ENCODE data around the gene CSNK2A3.
"Not testable (repeated sequence)": the region's sequence is repeated elsewhere in the genome, so short reads cannot be mapped to it uniquely, and the experiment has no call there.

Gene CSNK2A3

GRCh38 chr11:11379661-11380060 is 26.6 kb upstream of the CSNK2A3 start:
- DNase-seq (ENCODE audit: low read depth) = no peak

DNA sequence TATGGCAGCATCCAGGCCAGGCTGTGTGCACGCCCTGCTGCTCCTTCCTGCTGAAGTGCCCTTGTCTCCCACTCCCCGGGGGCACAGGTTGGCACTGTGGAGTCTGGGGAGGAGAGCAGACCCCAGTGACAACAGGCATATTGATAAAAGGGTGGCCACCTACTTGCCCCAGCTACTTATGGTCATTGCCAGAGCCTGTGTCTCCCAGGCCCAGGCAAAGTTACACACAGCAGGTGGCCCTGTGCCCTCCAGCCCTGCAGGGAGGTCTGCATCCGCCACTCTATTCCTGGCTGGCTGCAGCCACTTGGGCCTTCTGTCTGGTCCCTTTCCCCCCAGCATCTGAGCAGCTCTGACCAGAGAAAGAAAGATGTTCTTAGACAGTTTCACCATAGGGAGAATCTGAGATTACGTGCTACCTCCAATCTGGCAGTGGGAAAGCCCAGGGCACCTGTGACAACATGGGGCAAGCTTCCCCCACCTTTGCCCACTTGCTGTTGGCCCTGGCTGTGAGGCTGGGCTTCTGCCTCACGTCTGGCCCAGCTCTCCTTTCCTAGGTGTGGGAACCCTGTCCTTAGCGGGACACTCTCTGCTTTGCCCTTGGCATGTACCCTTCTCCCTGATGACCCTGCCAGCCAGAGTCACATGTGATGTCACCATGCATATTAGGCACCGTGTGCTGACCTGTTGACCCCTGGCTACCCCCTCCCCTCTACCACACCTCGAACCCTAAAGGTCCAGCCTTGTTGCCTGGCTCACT is 25.3 kb upstream of the CSNK2A3 start:
- no peak for DNase-seq (ENCODE audit: low read depth)

DNA sequence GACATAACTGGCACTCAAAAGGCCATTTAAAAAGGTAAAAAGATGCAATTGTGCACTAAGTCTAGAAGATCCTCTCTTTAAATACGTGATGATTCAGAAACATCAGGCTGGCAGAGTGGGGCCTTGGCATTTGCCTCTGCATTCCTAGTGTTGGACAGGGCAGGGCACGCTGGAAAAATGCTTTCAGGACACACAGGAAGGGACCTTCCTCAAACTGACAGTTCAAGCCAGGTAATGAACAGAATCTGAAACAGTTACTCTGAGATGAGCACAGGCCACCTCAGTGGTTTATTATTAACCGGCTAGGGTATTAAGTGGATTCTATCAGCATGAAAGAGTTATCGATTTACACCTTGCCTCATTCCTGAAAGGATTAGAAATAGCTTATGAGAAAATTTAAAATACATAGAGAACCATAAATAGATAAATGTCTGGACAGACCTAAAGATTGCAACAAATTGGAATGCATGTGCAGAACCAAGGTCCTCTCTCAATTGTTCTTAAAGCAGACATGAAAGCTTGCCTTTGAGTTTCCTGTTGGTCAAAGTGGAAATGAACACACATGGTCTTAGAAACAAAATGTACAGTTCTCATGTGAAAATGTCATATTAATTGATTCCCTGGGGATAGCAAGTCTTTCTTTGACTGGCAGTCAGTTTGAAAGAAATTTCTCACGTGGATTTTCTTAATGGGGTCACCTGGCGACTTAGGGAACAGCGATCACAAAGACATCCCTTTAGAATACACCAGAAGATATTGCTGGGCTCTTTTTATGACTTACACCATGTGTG is 21.5 kb upstream of the CSNK2A3 start:
- DNase-seq (ENCODE audit: low read depth) = no peak

- DNase-seq (ENCODE audit: low read depth) = no peak
Measured at GRCh38 chr11:11373934-11374333, 20.9 kb upstream of the CSNK2A3 start.

DNA sequence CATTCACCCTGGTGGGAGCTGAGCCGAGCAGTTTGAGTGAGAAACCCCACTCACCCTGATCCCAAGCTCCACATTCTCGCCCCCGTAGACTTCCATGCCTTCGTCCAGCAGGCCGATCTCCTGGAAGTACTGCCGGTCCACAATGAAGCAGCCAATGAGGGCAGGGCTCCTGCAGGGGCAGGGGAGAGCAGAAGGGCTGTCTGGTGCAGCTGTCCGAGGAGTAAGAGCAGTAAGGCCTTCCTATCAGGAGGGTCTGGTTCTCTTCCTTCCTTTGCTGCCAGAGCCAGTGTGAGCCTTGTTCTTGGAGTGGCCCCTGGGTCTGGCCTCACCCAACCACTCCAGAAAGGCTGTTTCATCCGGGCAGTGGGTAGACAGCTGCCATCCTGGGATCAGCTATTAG is 19.4 kb upstream of the CSNK2A3 start:
- DNase-seq (ENCODE audit: low read depth) = no peak

- DNase-seq (ENCODE audit: low read depth) = no peak
Measured at GRCh38 chr11:11370962-11371303, 17.9 kb upstream of the CSNK2A3 start.

- no peak for DNase-seq (ENCODE audit: low read depth)
Measured at GRCh38 chr11:11370255-11370961, 17.4 kb upstream of the CSNK2A3 start.

DNA sequence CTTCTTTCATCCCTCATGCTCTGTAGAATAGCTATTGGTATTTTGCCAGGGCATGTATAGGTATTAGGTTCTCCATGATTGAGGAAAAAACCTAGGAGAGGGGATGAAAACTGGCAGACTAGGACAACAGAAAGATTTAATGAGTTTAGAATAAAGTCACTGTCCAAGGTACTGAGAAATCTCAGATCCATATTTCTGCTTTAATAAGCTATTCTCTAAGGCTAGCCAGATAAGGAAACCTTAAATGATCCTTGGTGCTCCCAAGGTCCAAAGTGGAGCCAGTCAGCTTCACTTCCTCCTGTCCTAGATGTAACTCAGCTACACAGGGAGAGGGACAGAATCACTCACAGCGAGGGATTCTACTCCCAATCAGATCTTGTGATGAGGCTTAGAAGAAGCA is 13.7 kb upstream of the CSNK2A3 start:
- no peak for DNase-seq (ENCODE audit: low read depth)

DNA sequence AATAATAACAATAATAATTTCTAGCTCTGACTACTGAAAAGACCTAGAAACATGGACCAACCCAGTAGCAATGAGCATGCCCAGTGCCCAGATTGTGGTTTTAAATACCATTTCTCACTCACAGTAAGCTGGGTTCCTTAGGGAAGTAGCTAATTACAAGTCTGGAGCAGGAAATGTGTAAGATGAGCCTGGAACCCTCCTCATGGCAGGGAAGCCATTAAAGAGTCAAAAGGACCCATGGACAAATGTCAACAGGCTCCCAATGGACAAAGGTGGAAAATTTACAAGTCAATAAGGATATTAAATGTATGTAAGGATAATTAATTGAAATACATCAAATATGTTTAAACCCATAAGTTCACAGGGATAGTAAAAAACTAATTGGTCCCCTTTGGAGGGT is 10.6 kb upstream of the CSNK2A3 start:
- DNase-seq (ENCODE audit: low read depth) = no peak

DNA sequence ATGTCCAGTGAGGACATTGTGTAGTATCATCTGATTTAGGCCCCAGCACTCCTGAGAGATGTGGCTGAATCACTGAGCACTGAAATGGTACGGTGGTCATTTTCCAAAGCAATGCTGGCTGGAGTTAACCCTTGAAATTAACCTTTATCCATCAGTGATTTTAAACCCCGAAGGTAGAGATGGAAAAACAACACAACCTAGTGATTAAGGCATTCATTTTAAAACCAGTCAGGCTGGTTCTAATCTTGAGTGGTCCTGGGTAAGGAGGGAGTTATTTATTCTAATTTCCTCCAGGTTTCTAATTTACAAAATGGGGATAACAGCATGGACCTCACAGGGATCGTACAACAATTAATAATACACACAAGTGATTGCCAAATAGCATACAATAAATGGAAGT is 6.6 kb upstream of the CSNK2A3 start:
- no peak for DNase-seq (ENCODE audit: low read depth)

DNA sequence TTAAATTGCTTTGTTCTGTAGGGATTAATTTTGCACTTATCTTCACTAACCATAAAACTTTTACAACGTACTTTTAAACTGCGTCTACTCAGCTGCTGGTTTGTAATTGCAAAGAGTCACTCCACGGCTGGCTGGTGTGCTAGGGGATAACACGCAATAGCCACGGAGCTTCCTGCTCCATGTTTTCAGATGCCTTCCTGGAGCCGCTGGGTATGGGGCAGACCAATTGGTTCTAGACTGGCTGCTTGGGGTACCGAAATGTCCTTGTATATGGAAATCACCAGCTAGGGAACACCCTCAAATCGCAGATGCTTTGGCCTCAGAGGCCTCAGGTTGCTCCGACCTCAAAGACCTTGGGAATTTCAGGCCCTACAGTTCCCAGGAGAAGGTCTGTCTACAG is 3.8 kb upstream of the CSNK2A3 start:
- DNase-seq (ENCODE audit: low read depth) = no peak

GRCh38 chr11:11351851-11352250 is 1.2 kb downstream of the CSNK2A3 start:
- not testable (repeated sequence) for DNase-seq (ENCODE audit: low read depth)

DNA sequence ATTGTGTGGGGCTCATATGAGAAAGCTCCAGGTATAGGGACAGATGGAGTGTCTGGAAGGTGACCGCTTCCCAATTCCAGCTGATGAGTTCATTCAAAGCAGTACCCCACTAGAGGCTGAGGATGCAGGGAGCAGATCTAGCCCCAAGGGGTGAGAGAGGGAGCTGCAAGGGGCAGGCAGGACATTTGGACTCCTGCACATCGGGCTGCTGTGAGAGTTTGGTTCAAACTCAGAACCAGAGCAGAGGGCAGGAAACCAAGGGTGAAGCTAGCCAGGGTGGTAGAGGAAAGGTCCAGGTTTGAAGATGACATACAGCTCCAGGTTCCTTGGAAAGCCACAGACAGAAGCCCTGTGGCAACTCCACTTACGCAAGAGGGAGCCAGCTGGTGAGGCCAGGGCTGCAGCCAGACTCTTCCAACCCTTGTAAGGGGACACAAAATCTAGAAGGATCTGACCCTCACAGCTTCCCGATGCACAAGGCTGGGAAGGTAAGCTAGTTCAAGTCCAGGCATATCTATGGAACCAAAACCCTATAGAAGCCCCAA is 1.9 kb downstream of the CSNK2A3 start:
- no peak for DNase-seq (ENCODE audit: low read depth)

- DNase-seq (ENCODE audit: low read depth) = no peak
Measured at GRCh38 chr11:11349870-11350337, 3.1 kb downstream of the CSNK2A3 start.

DNA sequence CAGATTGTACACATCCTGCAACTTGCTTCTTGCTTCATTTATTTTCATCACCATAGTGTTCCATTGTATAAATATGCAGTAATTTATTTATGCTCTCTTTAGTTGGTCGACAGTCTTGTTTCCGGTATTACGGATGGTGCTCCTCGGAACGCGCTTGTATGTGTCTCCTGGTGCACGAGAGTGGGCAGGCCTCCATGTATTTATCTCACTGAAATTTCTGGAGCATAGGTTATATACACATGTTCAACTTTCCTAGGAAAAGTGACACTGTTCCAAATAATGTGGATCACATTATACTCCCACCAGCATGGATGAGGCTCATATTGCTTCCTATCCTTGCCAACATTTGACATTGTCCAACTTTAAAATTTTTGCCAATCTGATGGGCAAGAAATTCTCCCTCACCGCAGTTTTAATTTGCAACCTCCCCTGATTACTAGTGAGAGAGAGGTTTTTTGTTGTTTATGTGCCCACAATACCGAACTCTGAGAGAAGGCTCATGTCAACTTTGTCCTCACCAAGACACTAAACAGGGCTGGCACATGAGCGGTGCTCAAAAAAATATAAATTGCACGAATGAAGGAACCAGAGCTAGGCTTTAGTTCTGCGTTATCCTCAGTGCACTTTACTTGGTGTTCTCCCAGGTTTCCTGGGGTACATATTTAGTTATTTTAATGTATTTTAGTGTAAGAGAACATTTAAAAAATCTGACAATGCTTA is 3.8 kb downstream of the CSNK2A3 start:
- no peak for DNase-seq (ENCODE audit: low read depth)

- DNase-seq (ENCODE audit: low read depth) = no peak
Measured at GRCh38 chr11:11348303-11348702, 4.7 kb downstream of the CSNK2A3 start.

DNA sequence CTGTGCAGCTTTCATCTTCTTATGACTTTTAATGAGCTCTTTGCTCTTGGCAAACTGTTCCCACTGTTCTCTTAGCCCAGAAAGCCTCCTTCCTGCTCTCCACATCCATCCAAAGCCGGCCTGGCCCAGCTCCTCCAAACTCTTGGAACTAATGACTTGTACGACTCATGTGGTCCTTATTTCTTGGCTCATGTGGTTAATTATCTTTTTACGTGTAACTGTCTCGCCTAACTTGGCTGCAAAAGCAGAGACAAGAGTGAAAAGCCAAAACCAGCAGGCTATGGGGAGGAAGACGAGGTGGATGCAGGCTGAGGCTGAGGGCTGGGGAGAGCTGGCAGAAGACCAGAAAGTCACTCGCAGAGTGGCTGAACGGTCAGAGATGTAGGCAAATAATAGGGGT is 5.5 kb downstream of the CSNK2A3 start:
- no peak for DNase-seq (ENCODE audit: low read depth)

DNA sequence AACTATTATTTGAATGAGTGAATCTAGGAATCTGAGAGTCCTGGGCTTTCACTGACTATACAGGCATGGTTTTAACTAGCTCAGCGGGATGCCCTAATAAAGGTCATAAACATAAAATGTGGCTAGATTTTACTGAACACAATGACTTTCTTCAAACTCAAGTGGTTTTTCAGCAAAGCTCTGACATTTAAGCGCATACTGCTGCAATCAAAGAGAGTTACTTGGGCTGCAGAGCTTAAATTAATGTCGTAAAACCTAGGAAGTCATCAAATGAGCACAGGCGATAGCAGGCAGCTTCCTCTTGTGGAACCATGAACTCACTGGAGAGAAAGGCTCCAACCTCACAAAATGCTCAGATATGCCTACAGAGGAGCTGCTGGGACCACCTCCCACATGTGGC is 6.7 kb downstream of the CSNK2A3 start:
- no peak for DNase-seq (ENCODE audit: low read depth)

DNA sequence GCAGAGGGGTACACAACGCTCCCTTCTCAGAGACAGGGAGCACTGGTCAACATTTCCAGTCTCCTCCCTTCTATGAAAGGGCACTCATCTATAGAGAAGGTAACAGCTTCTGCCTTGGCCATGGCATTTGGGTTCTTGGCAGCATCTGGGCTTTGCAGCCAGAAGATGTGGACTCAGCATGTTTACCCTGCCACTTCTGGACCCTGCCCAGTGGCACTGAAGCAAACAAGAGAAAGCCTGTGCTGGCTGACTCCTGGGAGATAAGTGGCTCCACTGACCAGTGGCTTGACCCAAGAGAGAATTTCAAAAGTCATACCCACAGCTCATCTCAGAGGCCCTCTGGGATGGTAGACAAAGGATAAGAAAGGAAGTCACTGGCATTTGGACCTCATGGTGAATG is 8.0 kb downstream of the CSNK2A3 start:
- no peak for DNase-seq (ENCODE audit: low read depth)

DNA sequence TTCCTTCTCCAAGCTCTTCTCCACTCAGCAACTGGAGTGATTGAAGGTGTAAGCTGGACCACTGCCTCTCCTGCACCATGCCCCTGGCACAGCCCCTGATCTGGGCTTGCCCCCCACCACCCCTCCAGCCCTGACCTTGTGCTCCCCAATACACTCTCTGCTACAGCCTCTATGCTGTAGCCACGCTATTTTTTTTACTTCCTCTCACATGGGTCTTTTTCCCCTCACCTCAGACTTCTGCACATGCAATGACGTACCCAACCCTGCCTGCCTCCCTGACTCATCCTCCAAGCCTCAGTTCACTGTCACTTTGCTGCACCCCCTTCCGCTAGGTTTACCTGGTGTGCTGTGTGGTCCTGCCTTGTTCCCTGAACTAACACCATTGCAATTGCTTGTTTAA is 9.0 kb downstream of the CSNK2A3 start:
- DNase-seq (ENCODE audit: low read depth) = no peak

- no peak for DNase-seq (ENCODE audit: low read depth)
Measured at GRCh38 chr11:11338304-11338703, 14.7 kb downstream of the CSNK2A3 start.

DNA sequence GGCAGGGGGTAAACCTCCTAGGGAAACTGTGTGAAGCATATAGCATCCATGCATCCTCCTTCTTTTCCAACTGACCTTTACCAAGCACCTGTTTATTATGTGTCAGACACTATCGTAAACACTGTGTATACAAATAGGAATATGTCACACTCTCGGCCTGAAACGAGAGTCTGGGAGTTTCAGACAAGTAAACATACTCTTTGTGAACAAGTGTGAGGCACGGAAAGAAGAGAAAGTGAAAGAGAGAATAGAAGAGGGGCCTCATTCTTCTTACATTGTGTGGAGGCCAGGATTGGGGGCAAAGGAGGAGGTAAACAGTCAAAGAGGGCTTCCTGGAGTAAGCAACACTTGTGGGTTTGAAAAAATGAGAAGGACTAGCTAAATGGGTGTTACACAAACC is 16.4 kb downstream of the CSNK2A3 start:
- DNase-seq (ENCODE audit: low read depth) = no peak
